ENCODE measurements around the gene SLIT2. TPM values are rescaled to one million over a fixed set of nuclear protein-coding genes. Genes with fewer than 3 reads are reported as not detected.

SLIT2 gene
- total RNA-seq, 1 donor from 2014 or later, result 11.6 TPM

- no peak overlapping the region for H3K4me3 Mint-ChIP-seq (ENCODE audit: low read depth)
These were observed 14.0 kb downstream of the SLIT2 start for GRCh38 chr4:20265726-20266125.

DNA sequence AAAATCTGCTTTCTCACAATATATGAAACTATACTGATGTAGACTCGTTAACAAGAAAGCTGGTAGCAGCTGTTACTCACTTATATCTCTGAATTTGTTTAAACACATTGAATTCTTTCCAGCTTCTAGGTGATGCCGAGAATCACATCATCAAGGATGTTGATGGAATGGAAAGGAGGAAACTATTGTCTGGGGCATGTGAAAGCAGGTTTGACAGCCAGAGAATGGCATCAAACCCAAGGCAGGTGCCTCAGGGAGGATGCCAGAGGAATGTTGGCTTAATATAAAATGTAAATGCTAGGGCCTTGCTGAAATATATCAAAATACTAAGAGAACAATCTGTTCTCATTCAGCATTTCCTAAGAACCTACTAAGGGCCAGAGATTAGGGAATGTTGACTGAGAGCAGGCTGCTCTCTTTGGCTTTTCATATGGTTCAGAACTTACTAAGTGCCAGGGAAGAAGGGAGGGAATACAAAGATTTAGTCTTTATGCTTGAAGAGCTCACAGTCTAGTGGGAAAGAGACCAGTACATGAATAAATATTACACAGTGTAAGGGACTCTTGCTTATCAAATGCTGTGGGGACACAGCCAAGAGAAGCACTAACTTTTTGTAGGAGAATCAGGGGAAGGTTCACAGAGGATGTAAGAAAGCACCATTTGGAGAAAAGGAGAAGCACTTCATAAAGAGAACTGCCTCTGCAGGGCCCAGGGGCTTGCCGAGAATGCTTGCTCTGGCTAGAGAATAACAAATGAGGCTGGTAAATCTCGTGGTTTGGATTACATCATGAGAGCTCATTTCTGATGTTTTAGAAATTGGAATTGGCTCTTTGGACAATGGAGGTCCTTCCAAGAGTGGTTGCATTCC, 14.7 kb downstream of the SLIT2 start:
- Mint-ChIP-seq H3K4me1 (ENCODE audit: low read depth) (no peaks in the 10 kb centered on the region), H3K36me3 (ENCODE audit: insufficient read depth) (no peaks in the 10 kb centered on the region), H3K4me3 (ENCODE audit: low read depth) (no peak overlapping the region), H3K9me3 (ENCODE audit: low read depth) (no peaks in the 10 kb centered on the region), H3K27ac (no peak overlapping the region), H3K27me3 (no peaks in the 10 kb centered on the region)
- DNase-seq (ENCODE audit: low spot score, unreplicated experiment), result no peak
- TF ChIP-seq, protein P1, sequence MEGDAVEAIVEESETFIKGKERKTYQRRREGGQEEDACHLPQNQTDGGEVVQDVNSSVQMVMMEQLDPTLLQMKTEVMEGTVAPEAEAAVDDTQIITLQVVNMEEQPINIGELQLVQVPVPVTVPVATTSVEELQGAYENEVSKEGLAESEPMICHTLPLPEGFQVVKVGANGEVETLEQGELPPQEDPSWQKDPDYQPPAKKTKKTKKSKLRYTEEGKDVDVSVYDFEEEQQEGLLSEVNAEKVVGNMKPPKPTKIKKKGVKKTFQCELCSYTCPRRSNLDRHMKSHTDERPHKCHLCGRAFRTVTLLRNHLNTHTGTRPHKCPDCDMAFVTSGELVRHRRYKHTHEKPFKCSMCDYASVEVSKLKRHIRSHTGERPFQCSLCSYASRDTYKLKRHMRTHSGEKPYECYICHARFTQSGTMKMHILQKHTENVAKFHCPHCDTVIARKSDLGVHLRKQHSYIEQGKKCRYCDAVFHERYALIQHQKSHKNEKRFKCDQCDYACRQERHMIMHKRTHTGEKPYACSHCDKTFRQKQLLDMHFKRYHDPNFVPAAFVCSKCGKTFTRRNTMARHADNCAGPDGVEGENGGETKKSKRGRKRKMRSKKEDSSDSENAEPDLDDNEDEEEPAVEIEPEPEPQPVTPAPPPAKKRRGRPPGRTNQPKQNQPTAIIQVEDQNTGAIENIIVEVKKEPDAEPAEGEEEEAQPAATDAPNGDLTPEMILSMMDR (IDR thresholded peaks at IDR 0.05; ENCODE audit: unreplicated experiment), result no peak

More at GRCh38 chr4:20265726-20266125, 14.0 kb downstream of the SLIT2 start:
- Mint-ChIP-seq H3K27me3 (no peaks in the 10 kb centered on the region), H3K4me1 (ENCODE audit: low read depth) (peaks cover 2% of the 10 kb centered on the region), H3K9me3 (ENCODE audit: low read depth) (no peaks in the 10 kb centered on the region), H3K36me3 (ENCODE audit: insufficient read depth) (no peaks in the 10 kb centered on the region), H3K27ac (no peak overlapping the region)
- TF ChIP-seq, protein P1 (IDR thresholded peaks at IDR 0.05; ENCODE audit: unreplicated experiment), result no peak
- no peak for DNase-seq (ENCODE audit: low spot score, unreplicated experiment)

DNA sequence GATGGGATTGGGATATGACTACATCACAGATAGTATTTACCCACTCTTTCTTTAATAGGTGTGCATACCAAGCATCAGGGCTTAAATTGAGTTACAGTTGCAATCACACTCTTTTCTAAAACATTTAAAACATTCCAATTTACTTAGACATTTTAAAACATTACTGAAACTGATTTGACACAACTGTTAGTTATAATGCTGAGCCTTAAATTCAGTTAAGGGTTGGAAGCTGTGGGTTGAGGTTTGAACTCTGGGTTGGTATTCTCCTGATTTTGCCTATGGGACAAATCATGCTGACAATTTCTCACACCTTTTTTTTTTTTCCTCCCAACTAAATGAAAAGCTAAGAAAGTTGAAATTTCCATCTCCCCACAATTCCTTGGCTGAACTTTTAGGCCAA, 16.3 kb downstream of the SLIT2 start:
- Mint-ChIP-seq H3K4me1 (ENCODE audit: low read depth) (peaks cover 7% of the 10 kb centered on the region), H3K27me3 (no peaks in the 10 kb centered on the region), H3K9me3 (ENCODE audit: low read depth) (no peaks in the 10 kb centered on the region), H3K4me3 (ENCODE audit: low read depth) (no peak overlapping the region), H3K36me3 (ENCODE audit: insufficient read depth) (no peaks in the 10 kb centered on the region), H3K27ac (no peak overlapping the region)
- TF ChIP-seq, protein P1 (IDR thresholded peaks at IDR 0.05; ENCODE audit: unreplicated experiment), result no peak
- no peak for DNase-seq (ENCODE audit: low spot score, unreplicated experiment)

- H3K4me1 Mint-ChIP-seq (ENCODE audit: low read depth), result peaks cover 12% of the 10 kb centered on the region
These were observed 17.6 kb downstream of the SLIT2 start for GRCh38 chr4:20269320-20269719.

DNA sequence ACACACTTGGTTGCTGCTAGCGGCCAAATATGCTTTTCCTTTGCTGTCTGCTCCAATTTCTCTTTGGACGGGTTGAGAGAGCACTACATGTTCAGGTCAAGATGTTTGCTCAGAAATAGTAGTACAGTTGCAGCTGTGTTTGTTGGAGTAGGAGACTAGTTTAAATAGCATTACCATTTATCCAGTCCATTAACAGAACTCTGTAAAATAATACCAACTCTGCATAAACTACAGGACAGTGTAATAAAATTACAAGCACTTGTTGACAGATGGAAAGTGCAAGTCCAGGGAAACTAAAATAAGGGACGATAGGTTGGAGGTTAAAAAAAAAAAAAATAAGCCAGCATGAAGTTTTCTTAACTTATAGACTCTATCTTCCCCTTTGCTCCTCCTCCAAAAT, 20.2 kb downstream of the SLIT2 start:
- TF ChIP-seq, protein P1 (IDR thresholded peaks at IDR 0.05; ENCODE audit: unreplicated experiment), result no peak
- Mint-ChIP-seq H3K9me3 (ENCODE audit: low read depth) (no peaks in the 10 kb centered on the region), H3K4me1 (ENCODE audit: low read depth) (peaks cover 18% of the 10 kb centered on the region), H3K27me3 (no peaks in the 10 kb centered on the region), H3K36me3 (ENCODE audit: insufficient read depth) (no peaks in the 10 kb centered on the region), H3K4me3 (ENCODE audit: low read depth) (no peak overlapping the region), H3K27ac (no peak overlapping the region)
- DNase-seq (ENCODE audit: low spot score, unreplicated experiment), result no peak

More at GRCh38 chr4:20269320-20269719, 17.6 kb downstream of the SLIT2 start:
- TF ChIP-seq, protein P1 (IDR thresholded peaks at IDR 0.05; ENCODE audit: unreplicated experiment), result no peak
- Mint-ChIP-seq H3K27me3 (no peaks in the 10 kb centered on the region), H3K9me3 (ENCODE audit: low read depth) (no peaks in the 10 kb centered on the region), H3K36me3 (ENCODE audit: insufficient read depth) (no peaks in the 10 kb centered on the region), H3K27ac (no peak overlapping the region), H3K4me3 (ENCODE audit: low read depth) (no peak overlapping the region)
- DNase-seq (ENCODE audit: low spot score, unreplicated experiment), result no peak

Measured in progenitor cell of endocrine pancreas (in vitro differentiated cells).